Activated CD4-positive, alpha-beta T cell treated with anti-CD3 and anti-CD28 coated beads for 36 hours (primary cell): ENCODE results near the gene POLR3B. TPM values are rescaled to one million over a fixed set of nuclear protein-coding genes. Genes with fewer than 3 reads are reported as not detected.
"Not testable (repeated sequence)": the region's sequence is repeated elsewhere in the genome, so short reads cannot be mapped to it uniquely, and the experiment has no call there.

Source experiments
- ATAC-seq: fragments of 200-7000 bp; cut with Tn5 transposase; one replicate; pipeline ENCODE4 v1.10.0; 2021; ENCODE audit warnings: mild to moderate bottlenecking, moderate library complexity
- CTCF ChIA-PET: fragments of 350-600 bp; sonication (Branson Sonifier 250); formaldehyde crosslinking; loops from one replicate; lab custom pipeline; 2021; ENCODE audit warnings: antibody characterized with exemption; lab: Charles Lee
- POLR2A ChIA-PET: fragments of 350-600 bp; sonication (Branson Sonifier 250); formaldehyde crosslinking; loops from one replicate; lab custom pipeline; 2021; ENCODE audit warnings: antibody characterized with exemption, inconsistent platforms; lab: Charles Lee
- DNase-seq: peaks from one replicate; pipeline ENCODE4 v3.0.0-alpha.2; 2020
- H3K27ac Mint-ChIP-seq: one replicate; pipeline ENCODE4 v1.8.0; 2021; ENCODE audit warnings: mixed read lengths
- H3K27me3 Mint-ChIP-seq: one replicate; pipeline ENCODE4 v1.8.0; 2021; ENCODE audit warnings: mixed read lengths
- H3K36me3 Mint-ChIP-seq: one replicate; pipeline ENCODE4 v1.8.0; 2021; ENCODE audit warnings: low read depth, mixed read lengths
- H3K4me1 Mint-ChIP-seq: one replicate; pipeline ENCODE4 v1.8.0; 2021; ENCODE audit warnings: mixed read lengths
- H3K4me3 Mint-ChIP-seq: one replicate; pipeline ENCODE4 v1.8.0; 2021; ENCODE audit warnings: mild to moderate bottlenecking, moderate library complexity, mixed read lengths
- H3K9me3 Mint-ChIP-seq: one replicate; pipeline ENCODE4 v1.8.0; 2021; ENCODE audit warnings: low read depth, mixed read lengths
- intact Hi-C, 2 experiments: fragments of 100-400 bp; cut with DNase I in 1 of 2; cut with micrococcal nuclease in 1 of 2; formaldehyde crosslinking; loops; one replicate each; pipeline versions ENCODE4 v1.14.2 to v1.15.1; 2022 to 2024; cut with DNase I, micrococcal nuclease
- total RNA-seq, 2 experiments: library from RNA; stranded (reverse); gene quantifications; one replicate each; pipeline ENCODE4 v1.2.3, GENCODE V29; 2021

Gene POLR3B
- total RNA-seq, 2 experiments from 2014 or later = 9.1 to 11.7 TPM

GRCh38 chr12:106378788-106379187, 21.2 kb downstream of the POLR3B start:
- intact Hi-C loops = no loop called here
- ATAC-seq (no peak), DNase-seq (no peak)
- H3K27ac Mint-ChIP-seq = no peak overlapping the region
- H3K36me3 Mint-ChIP-seq = peaks cover 50% of the 10 kb centered on the region
- ChIA-PET CTCF (interaction anchor here (0.6 to 2.0 kb wide), 4 partner anchors 21 to 541 kb away, joined by 3 to 7 read pairs (median 4); partner anchors contain the start of gene POLR3B), POLR2A (no interaction called here)
- H3K4me3 Mint-ChIP-seq = no peak overlapping the region
- peaks cover 9% of the 10 kb centered on the region for H3K4me1 Mint-ChIP-seq
- peaks cover 3% of the 10 kb centered on the region for H3K9me3 Mint-ChIP-seq
- no peaks in the 10 kb centered on the region for H3K27me3 Mint-ChIP-seq

GRCh38 chr12:106380954-106381353, 23.4 kb downstream of the POLR3B start:
- intact Hi-C loops = no loop called here
- ChIA-PET CTCF (interaction anchor here (1.3 to 1.4 kb wide), 2 partner anchors 9 to 14 kb away, joined by 4 to 6 read pairs; no protein-coding TSS in a partner anchor), POLR2A (no interaction called here)
- peaks cover 35% of the 10 kb centered on the region for H3K36me3 Mint-ChIP-seq
- H3K27ac Mint-ChIP-seq = no peak overlapping the region
- no peak overlapping the region for H3K4me3 Mint-ChIP-seq
- DNase-seq (no peak), ATAC-seq (no peak)
- H3K9me3 Mint-ChIP-seq = no peaks in the 10 kb centered on the region
- H3K4me1 Mint-ChIP-seq = peaks cover 9% of the 10 kb centered on the region
- H3K27me3 Mint-ChIP-seq = no peaks in the 10 kb centered on the region

DNA sequence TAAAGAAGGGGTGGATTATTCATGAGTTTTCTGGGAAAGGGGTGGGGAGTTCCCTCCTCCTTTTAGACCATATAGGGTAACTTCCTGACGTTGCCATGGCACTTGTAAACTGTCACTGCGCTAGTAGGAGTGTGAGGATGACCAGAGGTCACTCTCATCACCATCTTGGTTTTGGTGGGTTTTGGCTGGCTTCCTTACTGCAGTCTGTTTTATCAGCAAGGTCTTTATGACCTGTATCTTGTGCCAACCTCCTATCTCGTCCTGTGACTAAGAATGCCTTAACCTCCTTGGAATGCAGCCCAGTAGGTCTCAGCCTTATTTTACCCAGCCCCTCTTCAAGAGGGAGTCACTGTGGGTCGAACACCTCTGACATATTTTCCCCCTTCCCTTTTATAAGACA, 24.3 kb downstream of the POLR3B start:
- H3K4me1 Mint-ChIP-seq = not testable (repeated sequence)

DNA sequence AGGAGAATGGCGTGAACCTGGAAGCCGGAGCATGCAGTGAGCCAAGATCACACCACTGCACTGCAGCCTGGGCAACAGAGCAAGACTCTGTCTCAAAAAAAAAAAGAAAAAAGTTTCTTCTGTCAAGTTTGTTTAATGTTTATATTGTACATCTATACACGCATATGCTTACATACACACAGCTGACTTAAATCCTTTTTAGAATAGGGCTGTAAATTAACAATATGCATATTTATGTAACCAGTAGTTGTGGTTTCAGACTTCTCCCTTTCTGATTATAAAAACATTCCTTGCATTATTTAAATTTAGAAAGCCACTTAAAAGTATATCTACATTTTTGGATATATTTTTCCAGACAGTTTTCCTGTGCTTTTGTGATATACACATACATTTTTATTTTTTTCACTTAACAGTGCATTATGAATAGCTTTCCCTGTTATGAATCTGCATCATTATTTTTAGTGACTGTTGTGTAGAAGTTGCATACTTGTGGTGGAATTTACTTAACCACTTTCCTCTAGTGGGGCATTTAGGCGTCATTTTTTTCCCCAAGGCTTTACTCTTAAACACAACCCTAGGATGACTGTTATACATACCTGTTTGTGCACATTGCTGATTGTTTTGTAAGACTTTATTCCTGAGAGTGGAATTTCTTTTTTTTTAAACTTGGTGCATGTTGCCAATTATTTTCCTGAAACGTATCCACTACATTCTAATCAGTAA, 29.4 kb downstream of the POLR3B start:
- ATAC-seq = no peak
- CTCF ChIA-PET = interaction anchor here (0.6 to 3.2 kb wide), 9 partner anchors 25 to 1248 kb away, joined by 3 to 16 read pairs (median 4); partner anchors contain the start of gene POLR3B
- H3K27ac Mint-ChIP-seq = no peak overlapping the region

More for the DNA sequence above, 24.3 kb downstream of the POLR3B start:
- H3K36me3 Mint-ChIP-seq = peaks cover 28% of the 10 kb centered on the region
- H3K9me3 Mint-ChIP-seq, intact Hi-C loops, DNase-seq, H3K27ac Mint-ChIP-seq, ATAC-seq, H3K4me3 Mint-ChIP-seq, H3K27me3 Mint-ChIP-seq, POLR2A ChIA-PET: not testable (repeated sequence)
- CTCF ChIA-PET = interaction anchor here (0.8 to 2.8 kb wide), 3 partner anchors 14 to 411 kb away, joined by 3 to 12 read pairs (median 4); partner anchors contain the start of gene POLR3B

DNA sequence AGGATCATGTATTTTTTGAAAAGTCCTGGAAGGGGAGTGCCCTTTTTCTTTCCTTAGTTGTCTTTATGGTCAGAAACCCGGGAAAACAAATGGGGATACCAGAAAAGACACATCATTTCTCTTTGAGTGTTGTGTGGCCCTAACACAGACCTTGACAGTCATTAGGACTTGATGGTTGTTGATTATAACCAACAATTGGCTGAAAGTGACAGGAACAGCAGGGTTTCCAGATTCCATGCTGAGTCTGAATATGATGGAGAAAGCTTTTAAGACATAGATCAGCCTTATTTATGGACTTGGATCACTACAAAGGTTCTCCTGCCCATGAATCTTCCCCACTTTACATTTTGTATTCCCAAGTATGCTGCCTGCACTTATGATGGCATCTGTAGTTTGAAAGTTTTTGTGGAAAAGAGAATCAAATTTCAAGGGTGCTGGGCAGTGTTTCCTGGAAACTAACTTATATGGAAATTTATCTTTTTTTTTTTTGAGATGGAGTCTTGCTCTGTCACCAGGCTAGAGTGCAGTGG, 30.4 kb downstream of the POLR3B start:
- ATAC-seq (no peak), DNase-seq (no peak)
- H3K4me3 Mint-ChIP-seq = no peak overlapping the region
- no peaks in the 10 kb centered on the region for H3K27me3 Mint-ChIP-seq
- peaks cover 13% of the 10 kb centered on the region for H3K36me3 Mint-ChIP-seq
- POLR2A ChIA-PET = no interaction called here
- intact Hi-C loops = loop anchor here (2.0 to 5.0 kb wide), 3 partner anchors 454 to 717 kb away; no protein-coding TSS in a partner anchor
- no peaks in the 10 kb centered on the region for H3K4me1 Mint-ChIP-seq
- no peaks in the 10 kb centered on the region for H3K9me3 Mint-ChIP-seq
- CTCF ChIA-PET = interaction anchor here (1.2 to 3.2 kb wide), 4 partner anchors 28 to 532 kb away, joined by 4 to 16 read pairs (median 8); partner anchors contain the start of gene POLR3B
- no peak overlapping the region for H3K27ac Mint-ChIP-seq

More for the DNA sequence above, 29.4 kb downstream of the POLR3B start:
- no peaks in the 10 kb centered on the region for H3K27me3 Mint-ChIP-seq
- no peak for DNase-seq
- POLR2A ChIA-PET = no interaction called here
- H3K4me1 Mint-ChIP-seq = no peaks in the 10 kb centered on the region
- H3K9me3 Mint-ChIP-seq = no peaks in the 10 kb centered on the region
- intact Hi-C loops = loop anchor here (1.0 to 5.0 kb wide), 5 partner anchors 454 to 718 kb away; no protein-coding TSS in a partner anchor
- no peak overlapping the region for H3K4me3 Mint-ChIP-seq
- H3K36me3 Mint-ChIP-seq = peaks cover 14% of the 10 kb centered on the region

GRCh38 chr12:106389151-106389550, 31.6 kb downstream of the POLR3B start:
- no peaks in the 10 kb centered on the region for H3K27me3 Mint-ChIP-seq
- peaks cover 18% of the 10 kb centered on the region for H3K36me3 Mint-ChIP-seq
- ATAC-seq = no peak
- intact Hi-C loops = loop anchor here in 1 of 2 experiments (5.0 kb wide), 2 partner anchors 453 to 713 kb away; no protein-coding TSS in a partner anchor
- POLR2A ChIA-PET = no interaction called here
- H3K9me3 Mint-ChIP-seq = no peaks in the 10 kb centered on the region
- no peak for DNase-seq
- H3K27ac Mint-ChIP-seq = no peak overlapping the region
- CTCF ChIA-PET = interaction anchor here (3.2 kb wide), 1 partner anchor 452 kb away, joined by 16 read pairs; no protein-coding TSS in a partner anchor
- no peak overlapping the region for H3K4me3 Mint-ChIP-seq
- H3K4me1 Mint-ChIP-seq = no peaks in the 10 kb centered on the region

GRCh38 chr12:106392759-106393158, 35.2 kb downstream of the POLR3B start:
- no peak overlapping the region for H3K4me3 Mint-ChIP-seq
- H3K9me3 Mint-ChIP-seq = no peaks in the 10 kb centered on the region
- DNase-seq (no peak), ATAC-seq (no peak)
- H3K27me3 Mint-ChIP-seq = no peaks in the 10 kb centered on the region
- POLR2A ChIA-PET = no interaction called here
- intact Hi-C loops = no loop called here
- H3K4me1 Mint-ChIP-seq = no peaks in the 10 kb centered on the region
- no peak overlapping the region for H3K27ac Mint-ChIP-seq
- peaks cover 44% of the 10 kb centered on the region for H3K36me3 Mint-ChIP-seq
- CTCF ChIA-PET = no interaction called here

GRCh38 chr12:106409878-106410277, 52.3 kb downstream of the POLR3B start:
- POLR2A ChIA-PET = no interaction called here
- no peaks in the 10 kb centered on the region for H3K27me3 Mint-ChIP-seq
- ATAC-seq = no peak
- no peak overlapping the region for H3K27ac Mint-ChIP-seq
- CTCF ChIA-PET = no interaction called here
- intact Hi-C loops = no loop called here
- H3K36me3 Mint-ChIP-seq = peaks cover 23% of the 10 kb centered on the region
- H3K9me3 Mint-ChIP-seq = no peaks in the 10 kb centered on the region
- peaks cover 3% of the 10 kb centered on the region for H3K4me1 Mint-ChIP-seq
- H3K4me3 Mint-ChIP-seq = no peak overlapping the region
- no peak for DNase-seq

GRCh38 chr12:106412563-106412962, 55.0 kb downstream of the POLR3B start:
- no peaks in the 10 kb centered on the region for H3K4me1 Mint-ChIP-seq
- H3K27ac Mint-ChIP-seq = no peak overlapping the region
- ATAC-seq = no peak
- no peaks in the 10 kb centered on the region for H3K9me3 Mint-ChIP-seq
- no peaks in the 10 kb centered on the region for H3K27me3 Mint-ChIP-seq
- no peak for DNase-seq
- intact Hi-C loops = no loop called here
- peaks cover 23% of the 10 kb centered on the region for H3K36me3 Mint-ChIP-seq
- POLR2A ChIA-PET = no interaction called here
- no peak overlapping the region for H3K4me3 Mint-ChIP-seq
- CTCF ChIA-PET = interaction anchor here (1.1 kb wide), 1 partner anchor 25 kb away, joined by 3 read pairs; no protein-coding TSS in a partner anchor

DNA sequence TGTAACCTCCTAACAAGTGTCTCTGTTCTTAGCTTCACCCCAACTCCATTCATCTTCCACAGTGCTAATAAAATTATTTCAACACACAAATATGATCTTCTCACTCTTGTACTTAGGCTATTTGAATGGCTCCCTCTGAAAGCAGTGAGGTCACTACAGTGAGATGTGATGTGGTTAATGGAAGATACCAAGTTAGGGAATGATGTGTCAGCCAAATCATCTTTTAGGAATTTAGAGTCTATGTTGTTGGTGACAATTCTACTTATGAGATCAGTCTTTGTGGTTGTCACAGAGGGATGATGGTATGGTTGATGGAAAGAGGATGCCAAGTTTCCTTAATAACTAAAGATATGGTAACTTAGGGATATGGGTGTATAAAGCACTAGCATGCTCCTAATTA, 57.6 kb downstream of the POLR3B start:
- H3K36me3 Mint-ChIP-seq = peaks cover 28% of the 10 kb centered on the region
- intact Hi-C loops = no loop called here
- H3K4me1 Mint-ChIP-seq = no peaks in the 10 kb centered on the region
- no peak overlapping the region for H3K27ac Mint-ChIP-seq
- ChIA-PET CTCF (no interaction called here), POLR2A (no interaction called here)
- DNase-seq = no peak
- H3K9me3 Mint-ChIP-seq = no peaks in the 10 kb centered on the region
- no peak for ATAC-seq
- no peak overlapping the region for H3K4me3 Mint-ChIP-seq
- no peaks in the 10 kb centered on the region for H3K27me3 Mint-ChIP-seq

- DNase-seq (no peak), ATAC-seq (no peak)
- peaks cover 25% of the 10 kb centered on the region for H3K36me3 Mint-ChIP-seq
- no peak overlapping the region for H3K27ac Mint-ChIP-seq
- ChIA-PET CTCF (interaction anchor here (0.5 to 1.0 kb wide), 2 partner anchors 59 to 1437 kb away, joined by 3 read pairs; partner anchors contain the start of gene POLR3B), POLR2A (no interaction called here)
- H3K27me3 Mint-ChIP-seq = no peaks in the 10 kb centered on the region
- H3K4me1 Mint-ChIP-seq = no peaks in the 10 kb centered on the region
- H3K9me3 Mint-ChIP-seq = no peaks in the 10 kb centered on the region
- no peak overlapping the region for H3K4me3 Mint-ChIP-seq
- intact Hi-C loops = no loop called here
Observed at GRCh38 chr12:106416273-106416672, 58.7 kb downstream of the POLR3B start.
